Activated CD8-positive, alpha-beta memory T cell treated with anti-CD3 and anti-CD28 coated beads, Interleukin-2, amount 10 ng/mL, durations not matched to agents 7 days and 5 days (primary cell): Measurements from ENCODE around the gene CDX1. TPM values are rescaled to one million over a fixed set of nuclear protein-coding genes. Genes with fewer than 3 reads are reported as not detected.

Source experiments
- ATAC-seq: fragments of 150-1000 bp; cut with Tn5 transposase; one replicate; pipeline ENCODE4 v1.10.0; 2021; ENCODE audit warnings: moderate library complexity
- CTCF ChIA-PET: fragments of 350-600 bp; sonication (Branson Sonifier 250); formaldehyde crosslinking; loops from one replicate; lab custom pipeline; 2021; ENCODE audit warnings: antibody characterized with exemption; lab: Charles Lee
- DNase-seq: peaks from one replicate; pipeline ENCODE4 v3.0.0-alpha.2; 2020
- H3K27ac Mint-ChIP-seq: one replicate; pipeline ENCODE4 v1.8.0; 2021; ENCODE audit warnings: mild to moderate bottlenecking, mixed read lengths
- H3K27me3 Mint-ChIP-seq: one replicate; pipeline ENCODE4 v1.8.0; 2021; ENCODE audit warnings: mixed read lengths
- H3K36me3 Mint-ChIP-seq: one replicate; pipeline ENCODE4 v1.8.0; 2021; ENCODE audit warnings: mild to moderate bottlenecking, mixed read lengths
- H3K4me1 Mint-ChIP-seq: one replicate; pipeline ENCODE4 v1.8.0; 2021; ENCODE audit warnings: mixed read lengths
- H3K4me3 Mint-ChIP-seq: one replicate; pipeline ENCODE4 v1.8.0; 2021; ENCODE audit warnings: mild to moderate bottlenecking, moderate library complexity, mixed read lengths
- H3K9me3 Mint-ChIP-seq: one replicate; pipeline ENCODE4 v1.8.0; 2022; ENCODE audit warnings: low read depth, mixed read lengths
- total RNA-seq, 2 experiments: library from RNA; stranded (reverse); gene quantifications; one replicate each; pipeline ENCODE4 v1.2.3, GENCODE V29; 2021

The CDX1 gene
- total RNA-seq, 2 experiments from 2014 or later, result not detected

- Mint-ChIP-seq H3K4me1 (peaks cover 58% of the 10 kb centered on the region), H3K9me3 (no peaks in the 10 kb centered on the region), H3K4me3 (peak overlapping the region; percentile 88), H3K27me3 (peaks cover 11% of the 10 kb centered on the region), H3K27ac (peak overlapping the region; percentile 86), H3K36me3 (peaks cover 20% of the 10 kb centered on the region)
- CTCF ChIA-PET, result interaction anchor here (0.9 to 4.0 kb wide), 9 partner anchors 9 to 61 kb away, joined by 3 to 20 read pairs (median 4); no protein-coding TSS in a partner anchor
- no peak for ATAC-seq
- no peak for DNase-seq
These were observed 11.9 kb upstream of the CDX1 start for GRCh38 chr5:150154618-150155128.

GRCh38 chr5:150155258-150156026 lies 11.1 kb upstream of the CDX1 start, which contains the start of gene PDGFRB:
TSS of gene PDGFRB (minus strand) at chr5:150155845. CDS start at chr5:150137047, 18,798 bp downstream.
- H3K9me3 Mint-ChIP-seq, result no peaks in the 10 kb centered on the region
- H3K36me3 Mint-ChIP-seq, result peaks cover 20% of the 10 kb centered on the region
- peak within 1 kb of the TSS; percentile 86 for H3K27ac Mint-ChIP-seq
- peak within 1 kb of the TSS; percentile 88 for H3K4me3 Mint-ChIP-seq
- DNase-seq (peak; percentile 88), ATAC-seq (peak; percentile 83)
- H3K4me1 Mint-ChIP-seq, result peaks cover 51% of the 10 kb centered on the region
- peaks cover 11% of the 10 kb centered on the region for H3K27me3 Mint-ChIP-seq
- CTCF ChIA-PET, result interaction anchor here (0.7 to 4.0 kb wide), 11 partner anchors 10 to 196 kb away, joined by 3 to 20 read pairs (median 3); no protein-coding TSS in a partner anchor

GRCh38 chr5:150156027-150156368 lies 10.6 kb upstream of the CDX1 start:
- peaks cover 15% of the 10 kb centered on the region for H3K36me3 Mint-ChIP-seq
- ATAC-seq (no peak), DNase-seq (no peak)
- peak overlapping the region; percentile 88 for H3K4me3 Mint-ChIP-seq
- H3K9me3 Mint-ChIP-seq, result no peaks in the 10 kb centered on the region
- peak overlapping the region; percentile 86 for H3K27ac Mint-ChIP-seq
- H3K4me1 Mint-ChIP-seq, result peaks cover 45% of the 10 kb centered on the region
- CTCF ChIA-PET, result interaction anchor here (0.6 to 4.0 kb wide), 8 partner anchors 11 to 195 kb away, joined by 3 to 20 read pairs (median 3); no protein-coding TSS in a partner anchor
- H3K27me3 Mint-ChIP-seq, result peaks cover 11% of the 10 kb centered on the region

GRCh38 chr5:150156540-150156939 lies 10.0 kb upstream of the CDX1 start:
- no peak overlapping the region for H3K27ac Mint-ChIP-seq
- H3K9me3 Mint-ChIP-seq, result no peaks in the 10 kb centered on the region
- H3K36me3 Mint-ChIP-seq, result peaks cover 14% of the 10 kb centered on the region
- DNase-seq (no peak), ATAC-seq (no peak)
- peak overlapping the region; percentile 88 for H3K4me3 Mint-ChIP-seq
- peaks cover 11% of the 10 kb centered on the region for H3K27me3 Mint-ChIP-seq
- peaks cover 42% of the 10 kb centered on the region for H3K4me1 Mint-ChIP-seq
- CTCF ChIA-PET, result interaction anchor here (0.6 to 4.0 kb wide), 3 partner anchors 22 to 159 kb away, joined by 3 to 20 read pairs (median 3); no protein-coding TSS in a partner anchor

GRCh38 chr5:150157168-150157567 lies 9.4 kb upstream of the CDX1 start:
- Mint-ChIP-seq H3K9me3 (no peaks in the 10 kb centered on the region), H3K4me3 (no peak overlapping the region), H3K36me3 (peaks cover 14% of the 10 kb centered on the region), H3K4me1 (peaks cover 38% of the 10 kb centered on the region), H3K27ac (no peak overlapping the region), H3K27me3 (peaks cover 11% of the 10 kb centered on the region)
- ATAC-seq (no peak), DNase-seq (no peak)
- CTCF ChIA-PET, result interaction anchor here (1.1 to 1.8 kb wide), 5 partner anchors 8 to 62 kb away, joined by 3 to 11 read pairs (median 3); no protein-coding TSS in a partner anchor

- ATAC-seq (no peak), DNase-seq (no peak)
- Mint-ChIP-seq H3K27ac (no peak overlapping the region), H3K9me3 (no peaks in the 10 kb centered on the region), H3K4me3 (no peak overlapping the region), H3K27me3 (peaks cover 14% of the 10 kb centered on the region), H3K36me3 (peaks cover 9% of the 10 kb centered on the region), H3K4me1 (peaks cover 26% of the 10 kb centered on the region)
- CTCF ChIA-PET, result interaction anchor here (1.1 to 2.7 kb wide), 7 partner anchors 9 to 192 kb away, joined by 3 to 11 read pairs (median 10); no protein-coding TSS in a partner anchor
These were observed 8.2 kb upstream of the CDX1 start for GRCh38 chr5:150158170-150158949.

- Mint-ChIP-seq H3K4me1 (peaks cover 20% of the 10 kb centered on the region), H3K4me3 (no peak overlapping the region), H3K36me3 (peaks cover 4% of the 10 kb centered on the region), H3K27me3 (peaks cover 13% of the 10 kb centered on the region), H3K9me3 (no peaks in the 10 kb centered on the region), H3K27ac (no peak overlapping the region)
- CTCF ChIA-PET, result interaction anchor here (0.9 to 2.7 kb wide), 7 partner anchors 9 to 192 kb away, joined by 3 to 11 read pairs (median 10); no protein-coding TSS in a partner anchor
- no peak for ATAC-seq
- no peak for DNase-seq
These were observed 7.5 kb upstream of the CDX1 start for GRCh38 chr5:150159031-150159430.

- Mint-ChIP-seq H3K9me3 (no peaks in the 10 kb centered on the region), H3K4me3 (no peak overlapping the region), H3K27ac (no peak overlapping the region), H3K4me1 (peaks cover 15% of the 10 kb centered on the region), H3K27me3 (peaks cover 11% of the 10 kb centered on the region), H3K36me3 (no peaks in the 10 kb centered on the region)
- CTCF ChIA-PET, result interaction anchor here (0.9 to 2.7 kb wide), 7 partner anchors 9 to 191 kb away, joined by 3 to 11 read pairs (median 10); no protein-coding TSS in a partner anchor
- no peak for DNase-seq
- ATAC-seq, result no peak
These were observed 6.8 kb upstream of the CDX1 start for GRCh38 chr5:150159741-150160179.

- Mint-ChIP-seq H3K4me1 (peaks cover 13% of the 10 kb centered on the region), H3K9me3 (no peaks in the 10 kb centered on the region), H3K27me3 (peaks cover 18% of the 10 kb centered on the region), H3K27ac (no peak overlapping the region), H3K36me3 (no peaks in the 10 kb centered on the region), H3K4me3 (no peak overlapping the region)
- DNase-seq, result no peak
- ATAC-seq, result no peak
- CTCF ChIA-PET, result interaction anchor here (1.0 to 2.7 kb wide), 5 partner anchors 10 to 57 kb away, joined by 3 to 11 read pairs (median 6); no protein-coding TSS in a partner anchor
These were observed 6.0 kb upstream of the CDX1 start for GRCh38 chr5:150160448-150161081.

- H3K36me3 Mint-ChIP-seq, result no peaks in the 10 kb centered on the region
- no peak overlapping the region for H3K4me3 Mint-ChIP-seq
- no peaks in the 10 kb centered on the region for H3K9me3 Mint-ChIP-seq
- peaks cover 4% of the 10 kb centered on the region for H3K4me1 Mint-ChIP-seq
- peaks cover 21% of the 10 kb centered on the region for H3K27me3 Mint-ChIP-seq
- H3K27ac Mint-ChIP-seq, result no peak overlapping the region
- peak; percentile 93 for ATAC-seq
- peak; percentile 88 for DNase-seq
- CTCF ChIA-PET, result interaction anchor here (0.7 to 2.3 kb wide), 15 partner anchors 11 to 272 kb away, joined by 3 to 20 read pairs (median 4); no protein-coding TSS in a partner anchor
These were observed 5.1 kb upstream of the CDX1 start for GRCh38 chr5:150161242-150162141.

- DNase-seq (no peak), ATAC-seq (no peak)
- Mint-ChIP-seq H3K36me3 (no peaks in the 10 kb centered on the region), H3K27me3 (peaks cover 21% of the 10 kb centered on the region), H3K4me3 (no peak overlapping the region), H3K9me3 (no peaks in the 10 kb centered on the region), H3K27ac (no peak overlapping the region), H3K4me1 (peaks cover 3% of the 10 kb centered on the region)
- CTCF ChIA-PET, result interaction anchor here (0.7 to 2.2 kb wide), 15 partner anchors 11 to 271 kb away, joined by 3 to 20 read pairs (median 4); no protein-coding TSS in a partner anchor
These were observed 4.5 kb upstream of the CDX1 start for GRCh38 chr5:150162142-150162513.
